Natural killer cell treated with Interleukin-12 subunit alpha and Interleukin-12 subunit beta and Interleukin-15 and Interleukin-18, amount 100 ng/mL, for 72 hours (primary cell): ENCODE measurements around the gene MGST3. TPM values are rescaled to one million over a fixed set of nuclear protein-coding genes. Genes with fewer than 3 reads are reported as not detected.

Source experiments
- total RNA-seq, 2 donors: library from RNA; stranded (reverse); gene quantifications; one replicate each; pipeline ENCODE4 v1.2.3, GENCODE V29; 2022

The MGST3 gene
- total RNA-seq, 2 donors from 2014 or later, result 19.5 to 29.5 TPM

Other genes starting within 250 kb of the MGST3 start
- not detected for gene RXRG, start 186.1 kb upstream of the MGST3 start, total RNA-seq
- gene LRRC52, start 87.2 kb upstream of the MGST3 start, total RNA-seq, result not detected
- gene ALDH9A1, start 67.3 kb downstream of the MGST3 start, total RNA-seq, result 10 to 100 TPM; 44.0 to 49.2 TPM
- gene TMCO1, start 137.6 kb downstream of the MGST3 start, total RNA-seq, result 100 to 1,000 TPM in 1 of 2 donors, 10 to 100 TPM in 1; 62.6 to 101 TPM
- gene UCK2, start 196.4 kb downstream of the MGST3 start, total RNA-seq, result 10 to 100 TPM; 43.4 to 83.3 TPM